HG02970 (cell line): ENCODE measurements around the gene CACFD1.

Experiments
- ATAC-seq: cut with Tn5 transposase; IDR thresholded peaks from one replicate; pipeline ENCODE4 v1.9.1; 2021; ENCODE audit warnings: mild to moderate bottlenecking, moderate library complexity, moderate number of reproducible peaks; ENCODE audit not compliant: unreplicated experiment, low FRiP score

The CACFD1 gene

DNA sequence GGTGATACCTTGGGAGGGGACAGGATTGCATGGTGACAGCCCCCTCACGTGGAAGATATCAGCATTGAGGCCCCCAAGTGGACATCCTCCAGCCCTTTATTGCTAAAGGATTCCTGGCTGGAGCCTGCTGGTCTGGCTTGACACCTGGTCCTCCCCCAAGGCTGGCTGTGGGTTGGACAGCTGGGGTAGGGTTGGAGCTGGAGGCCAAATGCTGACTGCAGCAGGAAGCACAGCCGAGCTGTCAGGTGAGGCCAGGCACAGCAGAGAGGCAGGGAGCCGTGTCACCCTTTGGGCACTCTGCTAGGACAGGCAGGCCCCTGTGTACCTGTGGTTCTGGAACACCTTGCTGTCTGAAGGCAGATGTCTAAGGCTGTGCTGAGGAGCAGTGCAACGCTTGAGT, 2.2 kb downstream of the CACFD1 start:
- ATAC-seq: no peak

DNA sequence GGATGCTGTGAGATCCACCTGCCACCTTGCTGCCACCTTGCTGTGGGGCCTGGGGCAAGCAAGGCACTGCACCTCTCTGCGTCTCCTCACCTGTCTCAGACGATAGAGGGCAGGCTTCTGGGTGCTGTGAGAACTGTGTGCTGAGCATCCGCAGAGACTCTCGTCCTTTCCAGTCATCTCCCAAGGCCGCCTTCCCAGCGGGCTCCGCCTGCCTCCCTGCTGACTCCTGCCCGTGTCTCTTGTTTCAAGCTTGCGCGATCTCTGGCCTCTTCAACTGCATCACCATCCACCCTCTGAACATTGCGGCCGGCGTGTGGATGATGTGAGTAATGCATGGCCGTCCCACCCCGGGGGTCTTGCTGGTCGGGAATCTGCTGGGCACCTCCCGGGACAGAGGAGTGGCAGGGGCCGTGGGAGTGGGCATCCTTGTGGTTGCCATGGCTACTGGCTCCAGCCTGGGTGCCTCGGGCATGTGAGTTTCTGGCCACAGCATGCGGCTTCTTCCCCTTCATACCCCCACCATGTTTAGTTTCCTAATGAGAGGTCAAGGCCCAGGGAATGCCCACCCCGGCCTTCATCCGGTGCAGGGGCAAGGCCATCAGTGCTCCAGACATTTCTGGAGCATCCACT, 3.6 kb downstream of the CACFD1 start:
- ATAC-seq: no peak

DNA sequence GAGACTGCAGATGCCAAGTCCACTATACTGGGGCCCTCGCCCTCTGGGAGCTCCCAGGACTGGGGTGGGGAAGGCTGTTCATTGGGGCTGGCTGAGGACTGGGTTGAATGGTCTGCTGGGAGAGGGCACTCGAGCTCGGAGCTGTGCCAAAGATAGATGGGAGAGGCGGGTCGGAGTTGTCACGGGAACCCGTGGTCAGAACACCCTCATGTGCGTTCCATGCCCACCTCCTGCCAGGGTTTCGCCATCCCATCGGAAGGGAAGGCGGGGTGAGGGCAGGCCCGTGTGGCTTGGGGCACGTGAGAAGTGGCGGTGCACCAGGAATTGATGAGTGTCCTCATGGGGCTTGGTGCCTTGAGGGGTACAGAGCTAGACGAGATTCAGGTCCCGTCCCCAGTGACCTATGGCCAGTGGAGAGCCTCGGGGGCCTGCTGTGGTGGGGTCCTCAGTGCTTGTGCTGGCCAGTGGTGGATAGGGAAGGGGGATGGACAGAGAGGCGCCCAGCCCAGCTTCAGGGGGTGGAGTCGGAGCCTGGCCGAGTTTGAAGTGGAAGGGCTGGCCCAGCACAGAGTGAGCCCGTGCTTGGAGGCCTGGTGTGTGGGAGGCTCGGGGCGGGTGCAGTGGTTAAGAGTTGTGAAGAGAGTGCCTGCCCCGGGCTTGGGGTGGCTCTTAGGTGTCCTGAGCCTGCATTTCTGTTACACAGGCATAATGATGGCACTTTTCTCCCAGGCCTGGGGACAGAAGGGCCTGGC, 4.3 kb downstream of the CACFD1 start:
- no peak for ATAC-seq

DNA sequence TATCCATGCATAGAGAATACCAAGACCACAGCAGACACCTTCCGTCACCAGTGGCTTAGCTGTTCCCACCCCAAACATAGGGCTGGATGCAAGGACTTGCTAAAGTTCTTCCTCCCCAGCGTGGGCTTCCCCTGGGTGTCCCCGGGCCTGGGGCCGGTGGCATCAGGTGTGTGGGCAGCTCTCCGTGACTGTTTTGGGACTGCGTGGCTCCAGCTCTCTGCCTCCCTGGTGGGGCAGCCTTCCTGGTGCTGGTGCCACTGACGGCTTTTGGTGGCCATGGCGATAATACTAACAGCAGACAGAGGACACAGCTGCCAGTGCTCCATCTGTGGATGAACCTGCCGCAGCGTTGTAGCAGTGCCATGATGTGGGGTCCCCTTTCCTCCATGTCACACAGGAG, 4.9 kb downstream of the CACFD1 start:
- no peak for ATAC-seq

DNA sequence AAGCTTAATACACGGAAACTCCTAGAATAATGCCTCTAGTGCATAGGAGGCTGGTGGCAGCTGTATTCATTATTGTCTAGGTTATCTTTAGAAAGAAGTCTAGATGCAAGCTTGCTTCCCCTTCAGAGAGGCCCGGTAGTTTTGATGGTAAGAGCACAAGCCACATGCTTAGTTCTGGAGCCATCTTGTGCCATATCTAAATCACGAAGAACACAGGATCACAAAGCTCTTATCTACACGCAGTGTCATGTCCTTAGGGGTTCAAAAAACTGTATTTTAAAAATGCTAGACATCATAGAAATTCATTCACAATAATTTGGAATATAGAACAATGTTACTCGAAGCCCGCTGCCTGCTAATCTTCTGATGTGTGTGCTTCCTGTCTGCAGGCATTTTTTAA, 6.2 kb downstream of the CACFD1 start:
- no peak for ATAC-seq

- ATAC-seq: no peak
These were observed 7.3 kb downstream of the CACFD1 start for GRCh38 chr9:133467101-133467500.

- no peak for ATAC-seq
These were observed 8.6 kb downstream of the CACFD1 start for GRCh38 chr9:133468374-133468773.

DNA sequence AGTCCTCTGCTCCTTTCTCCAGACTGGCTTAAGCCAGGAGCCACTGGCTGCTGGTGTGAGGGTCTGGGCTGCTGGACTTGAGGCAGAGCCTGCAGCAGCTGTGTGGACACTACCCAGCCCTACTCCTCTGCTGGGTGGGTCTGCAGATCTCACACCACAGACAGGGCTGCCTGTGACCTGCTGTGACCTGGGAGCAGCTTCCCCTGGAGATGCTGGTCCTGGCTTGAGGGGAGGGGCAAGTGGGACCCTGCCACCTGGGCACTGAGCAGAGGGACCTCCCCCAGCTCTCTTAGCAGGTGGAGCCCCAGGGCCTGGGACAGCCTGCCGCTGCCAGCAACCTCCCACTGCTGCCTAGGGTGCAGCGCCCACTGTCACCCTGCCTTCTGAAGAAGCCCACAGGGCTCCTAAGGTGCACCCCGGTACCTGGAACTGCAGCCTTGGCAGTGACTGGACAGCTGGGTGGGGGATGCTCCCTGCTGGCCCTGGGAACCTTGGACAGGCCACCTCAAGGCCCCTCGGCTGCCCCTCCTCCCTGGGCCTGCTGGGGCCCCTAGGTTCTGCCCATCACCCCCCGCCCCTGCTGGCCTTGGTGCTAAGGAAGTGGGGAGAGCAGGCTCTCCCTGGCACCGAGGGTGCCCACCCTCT, 9.1 kb downstream of the CACFD1 start:
- no peak for ATAC-seq

DNA sequence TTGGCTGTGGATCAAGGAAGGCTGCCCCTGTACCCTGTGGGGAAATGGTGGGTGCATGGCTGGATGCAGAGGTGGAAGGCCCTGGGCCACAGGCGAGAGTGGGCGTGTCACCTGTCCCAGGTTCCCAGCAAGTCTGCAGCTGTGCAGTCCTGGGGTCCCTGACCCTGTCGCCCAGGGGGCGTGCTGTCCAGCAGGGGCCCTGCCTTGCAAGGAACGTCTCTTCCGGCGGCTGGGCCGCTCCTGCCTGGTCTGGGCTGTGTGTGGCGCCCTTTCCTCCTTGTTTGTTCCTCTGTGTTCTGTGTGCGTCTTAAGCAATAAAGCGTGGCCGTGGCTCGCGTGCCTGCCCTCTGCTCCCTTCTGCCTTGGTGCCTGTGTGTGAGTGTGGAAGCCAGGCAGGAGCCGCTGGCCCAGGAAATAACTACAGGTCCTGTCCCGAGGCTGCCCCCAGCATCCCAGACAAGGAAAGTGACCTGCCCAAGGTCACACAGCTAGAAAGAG, 10.7 kb downstream of the CACFD1 start:
- ATAC-seq: no peak

DNA sequence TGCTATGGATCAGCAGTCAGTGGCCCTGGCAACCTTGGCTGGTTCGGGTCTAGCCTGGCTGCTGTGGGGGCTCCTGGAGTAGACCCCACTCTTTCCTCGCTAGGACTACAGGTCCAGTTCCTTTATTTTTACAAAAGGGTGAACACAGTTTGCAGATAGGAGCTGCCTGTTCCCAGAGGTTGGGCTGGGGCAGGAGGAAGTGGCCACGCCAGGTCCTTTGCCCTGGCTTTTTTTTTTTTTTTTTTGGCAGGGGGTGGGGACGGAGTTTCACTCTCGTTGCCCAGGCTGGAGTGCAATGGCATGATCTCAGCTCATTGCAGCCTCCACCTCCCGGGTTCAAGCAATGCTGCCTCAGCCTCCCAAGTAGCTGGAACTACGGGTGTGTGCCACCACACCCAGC, 11.2 kb downstream of the CACFD1 start:
- ATAC-seq: no peak

DNA sequence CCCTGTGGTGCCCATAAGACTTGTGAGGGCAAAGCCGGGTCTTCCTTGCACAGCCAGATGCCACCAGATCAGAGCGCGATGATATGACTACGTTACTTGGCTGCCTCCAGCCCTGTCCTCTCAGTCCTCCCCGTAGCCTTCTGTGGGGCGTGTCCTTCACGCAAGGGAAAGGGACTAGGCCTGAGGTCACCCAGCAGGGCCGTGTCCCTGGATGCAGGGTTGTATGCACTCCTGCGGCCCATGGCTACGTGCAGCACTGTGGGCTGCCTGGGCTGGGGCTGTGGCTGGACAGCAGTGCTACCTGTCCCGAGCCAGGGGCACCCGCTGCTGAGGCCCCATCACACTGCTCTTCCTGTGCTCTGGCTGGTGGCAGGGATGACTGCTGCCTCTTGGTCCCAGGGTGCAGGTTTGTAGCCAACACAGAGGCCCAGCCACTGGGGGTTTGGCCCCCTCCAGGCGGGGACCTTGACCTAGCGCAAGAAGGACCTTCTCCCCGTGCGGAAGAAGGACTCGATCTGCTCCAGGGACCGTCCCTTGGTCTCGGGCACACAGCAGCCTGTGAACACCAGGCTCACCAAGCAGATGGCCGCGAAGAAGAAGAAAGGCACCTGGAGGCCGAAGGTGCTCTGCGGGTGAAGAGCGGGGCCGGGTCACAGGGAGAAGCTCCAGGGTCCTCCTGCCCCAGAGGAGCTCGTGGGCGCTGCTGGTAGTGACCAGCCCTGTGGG, 11.9 kb downstream of the CACFD1 start:
- ATAC-seq: no peak

GRCh38 chr9:133472277-133472645, 12.5 kb downstream of the CACFD1 start:
- no peak for ATAC-seq

GRCh38 chr9:133472753-133473378, 13.1 kb downstream of the CACFD1 start:
- ATAC-seq: no peak

DNA sequence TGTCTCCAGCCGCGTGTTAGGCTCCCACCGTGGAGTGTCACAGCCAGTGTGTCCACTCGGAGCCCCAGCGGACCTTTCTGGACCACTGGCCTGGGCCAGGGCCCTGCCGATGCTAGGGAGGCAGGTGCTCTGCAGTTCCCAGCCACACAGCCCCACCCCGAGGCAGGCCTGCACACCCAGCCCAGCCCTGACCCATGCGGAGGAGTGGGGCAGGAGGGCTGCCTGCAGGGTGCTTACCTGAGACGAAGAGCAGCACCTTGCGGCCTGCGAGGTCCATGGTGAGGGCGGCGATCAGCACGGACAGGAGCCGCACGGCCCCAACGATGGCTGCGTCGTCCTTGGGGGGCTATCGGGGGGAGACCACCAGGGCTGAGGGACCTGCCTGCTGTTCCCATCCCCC, 14.0 kb downstream of the CACFD1 start:
- ATAC-seq: no peak

- no peak for ATAC-seq
These were observed 14.4 kb downstream of the CACFD1 start for GRCh38 chr9:133474215-133474614.

- no peak for ATAC-seq
These were observed 15.1 kb downstream of the CACFD1 start for GRCh38 chr9:133474853-133475252.

- no peak for ATAC-seq
These were observed 15.7 kb downstream of the CACFD1 start for GRCh38 chr9:133475292-133476012.

GRCh38 chr9:133476036-133476931, 16.5 kb downstream of the CACFD1 start:
- no peak for ATAC-seq

- no peak for ATAC-seq
These were observed 17.2 kb downstream of the CACFD1 start for GRCh38 chr9:133476941-133477340.
